IMR-90 (cell line): ENCODE data around the gene ERGIC1. TPM values are rescaled to one million over a fixed set of nuclear protein-coding genes. Genes with fewer than 3 reads are reported as not detected.
A peak's percentile ranks its signal among the peaks of the same experiment; 100 is the strongest.

Experiments
- ATAC-seq: fragments of 200-7000 bp; cut with Tn5 transposase; 2 replicates; pipeline ENCODE4 v1.9.1; 2020; ENCODE audit warnings: low read depth, mild to moderate bottlenecking, moderate library complexity
- BruUV-seq: library from RNA; stranded (reverse); fragments of 400-500 nt; replicated peaks from 2 replicates; lab custom pipeline; 2021; lab: Mats Ljungman, UMichigan
- CTCF ChIA-PET: fragments of 300-600 bp; formaldehyde crosslinking; extraction: SDS; loops from one replicate; lab custom pipeline; 2021; ENCODE audit warnings: antibody characterized with exemption; lab: Yijun Ruan, JAX
- POLR2A ChIA-PET: fragments of 300-600 bp; sonication (Branson Sonifier 250); formaldehyde crosslinking; loops from one replicate; lab custom pipeline; 2022; ENCODE audit warnings: antibody characterized with exemption; ENCODE audit not compliant: unreplicated experiment; lab: Charles Lee
- DNase-seq: peaks from one replicate; pipeline ENCODE4 v3.0.0; 2013
- H2AFZ ChIP-seq: replicated peaks from 2 replicates; pipeline ENCODE3; 2013; ENCODE audit warnings: low read length, mild to moderate bottlenecking; ENCODE audit not compliant: poor library complexity
- H2AK5ac ChIP-seq: 2 replicates; pipeline ENCODE4 v1.6.1; 2013; ENCODE audit warnings: low read depth, low read length, inconsistent platforms
- H2AK9ac ChIP-seq: replicated peaks from 2 replicates; pipeline ENCODE3; 2013; ENCODE audit warnings: mild to moderate bottlenecking, low read depth, low read length, moderate library complexity; ENCODE audit not compliant: poor library complexity
- H2BK120ac ChIP-seq: 2 replicates; pipeline ENCODE4 v1.6.1; 2013; ENCODE audit warnings: low read depth, low read length, inconsistent platforms
- H2BK15ac ChIP-seq: 3 replicates; pipeline ENCODE4 v1.6.1; 2013; ENCODE audit warnings: low read depth, low read length, inconsistent platforms
- H2BK20ac ChIP-seq: 2 replicates; pipeline ENCODE4 v1.6.1; 2013; ENCODE audit warnings: low read depth, mild to moderate bottlenecking, inconsistent platforms, low read length, moderate library complexity
- H2BK5ac ChIP-seq: 2 replicates; pipeline ENCODE4 v1.6.1; 2013; ENCODE audit warnings: mild to moderate bottlenecking, low read depth, low read length, inconsistent platforms; ENCODE audit not compliant: poor library complexity, severe bottlenecking
- H3K14ac ChIP-seq: replicated peaks from 2 replicates; pipeline ENCODE4 v1.6.1; 2013; ENCODE audit warnings: low read depth, low read length, inconsistent platforms
- H3K18ac ChIP-seq: 2 replicates; pipeline ENCODE4 v1.6.1; 2013; ENCODE audit warnings: low read depth, low read length, control low read depth
- H3K23ac ChIP-seq: 2 replicates; pipeline ENCODE4 v1.6.1; 2013; ENCODE audit warnings: low read depth, low read length, inconsistent platforms
- H3K27ac ChIP-seq: 2 replicates; pipeline ENCODE4 v1.5.1; 2013; ENCODE audit warnings: mild to moderate bottlenecking, control low read depth, low read length; ENCODE audit not compliant: insufficient read depth
- H3K27me3 ChIP-seq: 2 replicates; pipeline ENCODE4 v1.6.1; 2013; ENCODE audit warnings: low read length; ENCODE audit not compliant: control insufficient read depth, insufficient read depth
- H3K36me3 ChIP-seq: 2 replicates; pipeline ENCODE4 v1.6.1; 2013; ENCODE audit warnings: low read length, mixed read lengths; ENCODE audit not compliant: control insufficient read depth, insufficient read depth
- H3K4ac ChIP-seq: 2 replicates; pipeline ENCODE4 v1.6.1; 2013; ENCODE audit warnings: low read depth, low read length, inconsistent platforms
- H3K4me1 ChIP-seq: 2 replicates; pipeline ENCODE4 v1.6.1; 2013; ENCODE audit warnings: low read length, mixed read lengths; ENCODE audit not compliant: control insufficient read depth, insufficient read depth
- H3K4me2 ChIP-seq: 2 replicates; pipeline ENCODE4 v1.6.1; 2013; ENCODE audit warnings: low read depth, mild to moderate bottlenecking, control low read depth, low read length, moderate library complexity
- H3K4me3 ChIP-seq: 2 replicates; pipeline ENCODE4 v1.5.1; 2013; ENCODE audit warnings: low read depth, mild to moderate bottlenecking, control low read depth, low read length, moderate library complexity; ENCODE audit not compliant: insufficient read depth
- H3K56ac ChIP-seq: 2 replicates; pipeline ENCODE4 v1.6.1; 2013; ENCODE audit warnings: low read length, inconsistent platforms; ENCODE audit not compliant: insufficient read depth; ENCODE audit errors: extremely low read depth
- H3K79me1 ChIP-seq, 2 experiments: 2 replicates each; pipeline ENCODE4 v1.6.1; 2013; ENCODE audit warnings: low read length in 2 of 2, inconsistent platforms in 1 of 2, low read depth in 1 of 2
- H3K9ac ChIP-seq: 2 replicates; pipeline ENCODE4 v1.6.1; 2013; ENCODE audit warnings: low read depth, low read length, control low read depth
- H3K9me1 ChIP-seq: 2 replicates; pipeline ENCODE4 v1.6.1; 2013; ENCODE audit warnings: low read length, inconsistent platforms; ENCODE audit not compliant: insufficient read depth
- H3K9me3 ChIP-seq: 2 replicates; pipeline ENCODE4 v1.6.1; 2013; ENCODE audit warnings: low read length; ENCODE audit not compliant: control insufficient read depth, insufficient read depth
- H4K20me1 ChIP-seq: 2 replicates; pipeline ENCODE4 v1.6.1; 2013; ENCODE audit warnings: low read length, inconsistent platforms; ENCODE audit not compliant: insufficient read depth
- H4K5ac ChIP-seq: 2 replicates; pipeline ENCODE4 v1.6.1; 2013; ENCODE audit warnings: mild to moderate bottlenecking, low read depth, low read length, control low read depth
- H4K8ac ChIP-seq, 2 experiments: 2 replicates each; pipeline ENCODE4 v1.6.1; 2013; ENCODE audit warnings: low read depth in 2 of 2, low read length in 2 of 2, control low read depth in 1 of 2, inconsistent platforms in 1 of 2
- H4K91ac ChIP-seq: 2 replicates; pipeline ENCODE4 v1.6.1; 2013; ENCODE audit warnings: low read depth, low read length, inconsistent platforms; ENCODE audit not compliant: insufficient read depth
- BHLHE40 ChIP-seq: fragments of 150-350 bp; IDR thresholded peaks from 2 replicates; pipeline ENCODE4 v1.6.1; 2016; ENCODE audit warnings: mild to moderate bottlenecking, low read depth, low read length
- CEBPB ChIP-seq: IDR thresholded peaks from 2 replicates; pipeline ENCODE4 v1.6.1; 2012; ENCODE audit warnings: low read depth, low read length, improper control_type of control experiment
- CHD1 ChIP-seq: IDR thresholded peaks from 2 replicates; pipeline ENCODE4 v1.6.1; 2012; ENCODE audit warnings: low read depth, low read length, improper control_type of control experiment
- CTCF ChIP-seq: conservative IDR thresholded peaks from 2 replicates; pipeline ENCODE4 v1.5.1; 2012; ENCODE audit warnings: mild to moderate bottlenecking, low read depth, low read length, improper control_type of control experiment
- ELK1 ChIP-seq: fragments of 150-350 bp; IDR thresholded peaks from 2 replicates; pipeline ENCODE4 v1.6.1; 2016; ENCODE audit warnings: low read depth, mild to moderate bottlenecking, low read length, moderate library complexity, borderline replicate concordance
- MAFK ChIP-seq: IDR thresholded peaks from 2 replicates; pipeline ENCODE4 v1.6.1; 2012; ENCODE audit warnings: low read depth, low read length, improper control_type of control experiment
- MXI1 ChIP-seq: IDR thresholded peaks from 2 replicates; pipeline ENCODE4 v1.6.1; 2012; ENCODE audit warnings: low read depth, mild to moderate bottlenecking, low read length, moderate library complexity, borderline replicate concordance
- NFE2L2 ChIP-seq: fragments of 150-350 bp; IDR thresholded peaks from 2 replicates; pipeline ENCODE4 v1.6.1; 2016; ENCODE audit warnings: low read depth, mild to moderate bottlenecking, low read length
- POLR2A ChIP-seq: IDR thresholded peaks from 2 replicates; pipeline ENCODE4 v1.6.1; 2012; ENCODE audit warnings: mild to moderate bottlenecking, low read depth, low read length
- RAD21 ChIP-seq: IDR thresholded peaks from 2 replicates; pipeline ENCODE4 v1.6.1; 2012; ENCODE audit warnings: low read length, improper control_type of control experiment
- RCOR1 ChIP-seq: IDR thresholded peaks from 2 replicates; pipeline ENCODE4 v1.6.1; 2012; ENCODE audit warnings: mild to moderate bottlenecking, low read length, improper control_type of control experiment; ENCODE audit not compliant: insufficient replicate concordance
- RFX5 ChIP-seq: IDR thresholded peaks from 2 replicates; pipeline ENCODE4 v1.8.0; 2012; ENCODE audit warnings: low read depth, mild to moderate bottlenecking, low read length, moderate library complexity
- SMC3 ChIP-seq: fragments of 150-350 bp; IDR thresholded peaks from 2 replicates; pipeline ENCODE4 v1.6.1; 2016; ENCODE audit warnings: low read depth, mild to moderate bottlenecking, antibody characterized with exemption, low read length, moderate library complexity
- USF2 ChIP-seq: fragments of 150-350 bp; IDR thresholded peaks from 2 replicates; pipeline ENCODE4 v1.6.1; 2017; ENCODE audit warnings: mild to moderate bottlenecking, antibody characterized with exemption, low read length, low read depth
- WGBS, 2 experiments: methylation state at CpG; one replicate each; pipeline versions ENCODE4 v1.1.5 to v1.1.7; 2013; ENCODE audit warnings: missing lambda C conversion rate in 2 of 2; ENCODE audit not compliant: insufficient read length in 1 of 2; ENCODE audit errors: extremely low coverage in 2 of 2; 5-methylcytosine and 5-hydroxymethylcytosine counted together
- dilution Hi-C: fragments of 300-500 bp; cut with HindIII; formaldehyde crosslinking; loops from one replicate; pipeline ENCODE4 v1.14.3; 2018; ENCODE audit warnings: low sequenced_read_pairs; ENCODE audit not compliant: unreplicated experiment
- in situ Hi-C: fragments of 300-500 bp; cut with MboI; formaldehyde crosslinking; loops from 3 replicates; pipeline ENCODE4 v1.14.3; 2019; ENCODE audit warnings: low sequenced_read_pairs, inconsistent platforms, mixed read lengths
- intact Hi-C: fragments of 100-400 bp; cut with micrococcal nuclease; formaldehyde crosslinking; loops from 2 replicates; pipeline ENCODE4 v1.10.0; 2022
- polyA plus RNA-seq, 3 experiments: library from polyadenylated mRNA; depleted of rRNA; stranded (reverse); fragments of >200 nt; gene quantifications; 2 replicates each; pipeline ENCODE4 v1.2.3, GENCODE V29; 2012; ENCODE audit warnings: low replicate concordance in 1 of 3
- total RNA-seq: library from RNA; depleted of rRNA; stranded (reverse); fragments of >200 nt; gene quantifications from 2 replicates; pipeline ENCODE4 v1.2.3, GENCODE V29; 2012

The ERGIC1 gene
- total and polyA plus RNA-seq, 2 of the 4 experiments (the other 2 are of a cell fraction): 134 to 192 TPM

- H2AK5ac ChIP-seq: peak overlapping the region; percentile 97
- H2AK9ac ChIP-seq: peak overlapping the region; percentile 43
- peak overlapping the region; percentile 47 for H3K27ac ChIP-seq
- dilution Hi-C loops: no loop called here
- peaks cover 32 to 80% of the 10 kb centered on the region in 2 experiments for H3K79me1 ChIP-seq
- 91% methylated on average over 8 of the region's 11 CpGs; no CpG with 5 or more reads in 1 of the 2 experiments for WGBS, 2 experiments
- H4K20me1 ChIP-seq: peaks cover 11% of the 10 kb centered on the region
- DNase-seq (peak; percentile 28), ATAC-seq (no peak)
- BruUV-seq: no TSS peak
- peak overlapping the region; percentile 3; the same call in 1 of the 2 replicates for H4K5ac ChIP-seq
- peaks cover 44% of the 10 kb centered on the region for H3K4me1 ChIP-seq
- peak overlapping the region; percentile 96 for H3K4ac ChIP-seq
- H2BK15ac ChIP-seq: peak overlapping the region; percentile 87
- peaks cover 32% of the 10 kb centered on the region for H3K9me1 ChIP-seq
- ChIA-PET CTCF (no interaction called here), POLR2A (interaction anchor here (2.6 kb wide), 1 partner anchor 97 kb away, joined by 15 read pairs; the partner anchor contains the start of gene DUSP1)
- no peaks in the 10 kb centered on the region for H3K27me3 ChIP-seq
- H3K23ac ChIP-seq: peak overlapping the region; percentile 77
- peak overlapping the region; percentile 51; the same call in 1 of the 2 replicates for H3K56ac ChIP-seq
- peak overlapping the region; percentile 34; the same call in 1 of the 2 replicates for H3K18ac ChIP-seq
- H3K9ac ChIP-seq: peak overlapping the region; percentile 30; the same call in 1 of the 2 replicates
- H3K36me3 ChIP-seq: peaks cover 1% of the 10 kb centered on the region; the same call in 1 of the 2 replicates
- peak overlapping the region; percentile 94 for H2BK120ac ChIP-seq
- in situ Hi-C loops: no loop called here
- peak overlapping the region; percentile 49 for H2BK20ac ChIP-seq
- H4K8ac ChIP-seq: peak overlapping the region; percentile 77 to 83
- no peak overlapping the region for H2AFZ ChIP-seq
- intact Hi-C loops: loop anchor here (2.0 kb wide), 1 partner anchor 35 kb away; no protein-coding TSS in a partner anchor
- H3K9me3 ChIP-seq: no peaks in the 10 kb centered on the region
- peak overlapping the region; percentile 4; the same call in 1 of the 2 replicates for H3K4me2 ChIP-seq
- no peak overlapping the region for H3K4me3 ChIP-seq
- peak overlapping the region; percentile 67 for H4K91ac ChIP-seq
- peak overlapping the region; percentile 97 for H2BK5ac ChIP-seq
- peak overlapping the region; percentile 67 for H3K14ac ChIP-seq
- TF ChIP-seq ELK1 (no peak), SMC3 (no peak), CHD1 (no peak), NFE2L2 (no peak), CEBPB (no peak), CTCF (no peak), RFX5 (no peak), USF2 (no peak), MXI1 (no peak), BHLHE40 (no peak), RAD21 (no peak), MAFK (no peak), RCOR1 (no peak), POLR2A (no peak)
Observed at GRCh38 chr5:172867761-172868435, 33.8 kb downstream of the ERGIC1 start.
